AG08396 (cell line): ENCODE measurements around the gene OR6V1.

ENCODE experiments used
- DNase-seq: peaks from one replicate; pipeline ENCODE4 v3.0.0; 2012; ENCODE audit warnings: low spot score, mixed read lengths

The OR6V1 gene

GRCh38 chr7:143052041-143052440 is at the start of gene OR6V1:
Gene OR6V1, plus strand, starts transcription at chr7:143052341. Its CDS starts 0 bp downstream, at chr7:143052341.
- no peak for DNase-seq

DNA sequence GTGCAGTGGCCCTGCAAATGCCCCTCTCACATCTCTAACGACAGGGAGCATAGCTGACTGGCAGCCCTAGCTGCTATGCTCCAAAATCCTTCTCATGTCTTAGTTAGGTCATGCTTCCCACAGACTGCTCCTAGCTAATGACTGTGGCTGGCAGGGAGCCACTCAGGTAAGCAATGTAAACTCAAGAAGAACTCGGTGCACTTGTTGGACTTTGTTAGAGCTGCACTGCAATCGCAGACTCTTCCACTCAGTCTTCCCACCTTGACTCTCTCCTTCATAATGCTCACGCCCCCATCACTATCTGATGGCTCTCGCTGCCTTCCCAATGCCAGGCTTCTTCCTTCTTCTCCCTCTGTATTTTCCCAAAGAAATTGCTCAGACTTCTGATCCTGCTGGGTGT is 49.2 kb upstream of the OR6V1 start:
- DNase-seq, result no peak

DNA sequence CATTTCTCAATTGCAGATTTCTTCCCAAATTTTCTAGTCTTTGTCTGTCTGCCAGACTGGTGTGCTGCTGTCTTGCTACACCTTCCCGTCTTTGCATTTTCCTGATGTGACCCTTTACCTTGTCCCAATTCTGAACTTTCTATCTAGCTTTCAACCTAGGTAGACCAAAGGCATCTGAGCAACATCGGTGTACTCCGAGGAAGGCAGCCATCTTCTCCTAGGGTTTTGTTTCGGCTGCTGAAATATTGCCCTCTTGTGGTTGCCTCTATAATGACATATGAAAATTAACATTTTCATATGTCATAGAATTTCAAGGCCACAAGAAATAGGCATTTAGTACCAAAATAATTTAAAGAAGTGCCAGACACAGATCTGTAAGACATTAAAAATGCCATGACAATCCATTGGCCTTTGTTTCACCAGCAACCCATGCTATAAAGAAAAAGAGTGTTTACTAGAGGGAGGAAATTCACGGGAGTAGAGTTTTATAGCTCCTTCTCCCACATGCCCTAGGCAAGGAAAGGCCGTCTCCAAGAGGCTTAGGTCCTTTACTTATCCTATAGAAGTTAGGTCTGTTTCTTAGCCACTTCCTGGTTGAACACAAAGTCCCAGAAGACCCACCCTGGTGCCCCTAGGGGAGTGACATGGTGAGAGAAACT is 48.6 kb upstream of the OR6V1 start:
- peak; percentile 65 for DNase-seq

GRCh38 chr7:143005632-143006260 is 46.4 kb upstream of the OR6V1 start:
- DNase-seq, result no peak

- DNase-seq, result peak; percentile 81
Observed at GRCh38 chr7:143008007-143008901, 43.9 kb upstream of the OR6V1 start.

GRCh38 chr7:143012001-143012400 is 40.1 kb upstream of the OR6V1 start:
- no peak for DNase-seq

DNA sequence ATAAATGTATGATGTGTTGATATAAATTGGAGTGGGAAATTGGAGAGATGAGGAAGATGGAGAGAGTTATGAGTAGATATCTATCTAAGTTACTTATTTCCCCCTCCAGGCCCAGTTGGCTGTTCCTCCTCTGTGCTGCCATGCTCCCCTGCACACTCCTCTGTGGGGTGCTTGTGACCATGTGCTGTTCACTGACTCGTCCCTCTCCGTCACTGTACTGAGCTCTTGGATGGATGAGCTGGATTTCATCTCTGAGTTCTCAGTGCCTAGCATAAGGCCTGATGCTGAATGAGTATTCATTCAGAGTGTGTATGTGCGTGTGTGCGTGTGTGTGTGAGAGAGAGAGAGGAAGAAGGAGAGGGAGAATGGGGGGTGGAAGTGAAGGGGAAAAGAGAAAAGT is 39.7 kb upstream of the OR6V1 start:
- no peak for DNase-seq

DNA sequence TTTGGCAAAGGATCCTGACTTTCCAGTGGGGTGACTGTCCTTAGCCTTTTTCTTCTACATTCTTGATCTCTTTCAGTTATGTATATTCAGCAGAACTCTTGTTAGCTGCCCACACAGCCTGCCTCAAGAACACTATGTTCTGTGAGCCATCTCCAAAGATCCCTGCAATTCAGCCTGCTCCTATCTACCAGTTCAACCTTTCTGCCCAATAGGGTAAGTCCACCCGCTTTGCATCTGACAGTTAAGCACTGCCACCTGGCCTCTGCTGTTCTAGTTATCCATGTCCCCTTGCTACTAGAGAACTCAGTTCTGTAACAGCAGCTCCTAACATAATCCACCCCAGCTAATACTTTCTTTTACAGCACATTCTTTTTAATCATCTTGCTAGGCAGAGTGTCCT is 38.7 kb upstream of the OR6V1 start:
- no peak for DNase-seq

DNA sequence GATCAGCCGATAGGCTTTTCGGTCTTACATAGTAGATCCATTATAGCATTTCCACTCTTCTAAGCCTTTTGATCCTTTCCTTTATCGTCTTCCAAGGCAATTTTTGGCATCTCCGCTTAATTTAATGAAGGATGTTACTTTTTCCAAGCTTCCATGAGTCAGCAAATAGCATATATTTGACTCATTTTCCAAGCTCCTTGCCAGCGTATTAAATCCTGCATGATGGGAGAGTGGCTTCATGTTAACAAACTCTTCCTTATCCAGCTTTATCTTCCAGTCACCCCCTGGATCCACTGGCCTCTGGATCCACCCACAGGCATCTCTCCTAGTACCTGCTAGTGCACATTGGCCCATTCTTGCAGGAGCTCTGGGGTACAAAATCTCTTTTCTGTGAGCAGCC is 38.2 kb upstream of the OR6V1 start:
- peak; percentile 17 for DNase-seq

- no peak for DNase-seq
Observed at GRCh38 chr7:143015084-143015483, 37.1 kb upstream of the OR6V1 start.

DNA sequence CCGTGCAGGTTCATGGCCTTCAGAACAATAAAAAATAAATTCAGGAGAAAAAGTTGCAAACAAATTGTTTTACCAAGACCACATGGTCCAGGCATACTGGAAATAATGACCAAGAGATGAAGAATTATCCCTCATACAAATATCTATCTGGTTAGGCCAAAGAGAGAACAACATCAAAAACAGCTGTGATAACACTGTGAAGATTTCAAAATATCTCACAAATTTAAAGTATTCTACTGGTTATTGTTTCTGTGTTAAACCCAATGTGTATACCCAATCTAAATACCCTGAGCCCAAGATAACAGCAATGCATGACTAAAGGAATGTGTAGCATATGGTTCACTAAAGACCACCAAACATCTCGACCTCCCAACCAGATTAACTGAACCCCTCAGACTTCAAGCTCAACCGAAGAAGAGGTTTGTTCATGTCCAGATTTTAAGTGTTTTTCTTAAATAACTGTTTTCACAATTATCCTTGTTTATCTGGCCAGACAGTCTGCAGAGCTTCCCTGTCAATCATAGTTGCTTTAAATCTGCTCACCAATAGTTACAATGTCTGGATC is 36.1 kb upstream of the OR6V1 start:
- no peak for DNase-seq

GRCh38 chr7:143016996-143017395 is 35.1 kb upstream of the OR6V1 start:
- no peak for DNase-seq

DNA sequence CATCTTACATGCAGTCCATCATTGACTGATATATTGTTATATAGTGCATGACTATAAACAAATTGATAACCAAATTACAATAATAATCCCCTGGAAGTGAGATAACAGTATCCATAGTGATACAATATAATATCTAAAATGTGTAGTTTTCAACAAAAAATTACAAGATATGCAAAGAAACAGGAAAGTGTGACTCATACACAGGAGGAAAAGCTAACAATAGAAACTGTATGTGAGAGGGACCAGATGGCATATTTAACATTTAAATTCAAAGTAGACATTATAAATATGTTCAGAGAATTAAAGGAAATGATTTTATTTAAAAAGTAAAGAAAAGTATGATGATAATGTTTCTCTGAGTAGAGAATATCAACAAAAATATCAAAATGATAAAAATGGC is 33.2 kb upstream of the OR6V1 start:
- no peak for DNase-seq

- no peak for DNase-seq
Observed at GRCh38 chr7:143023047-143023446, 29.1 kb upstream of the OR6V1 start.

GRCh38 chr7:143025371-143025770 is 26.8 kb upstream of the OR6V1 start:
- no peak for DNase-seq

DNA sequence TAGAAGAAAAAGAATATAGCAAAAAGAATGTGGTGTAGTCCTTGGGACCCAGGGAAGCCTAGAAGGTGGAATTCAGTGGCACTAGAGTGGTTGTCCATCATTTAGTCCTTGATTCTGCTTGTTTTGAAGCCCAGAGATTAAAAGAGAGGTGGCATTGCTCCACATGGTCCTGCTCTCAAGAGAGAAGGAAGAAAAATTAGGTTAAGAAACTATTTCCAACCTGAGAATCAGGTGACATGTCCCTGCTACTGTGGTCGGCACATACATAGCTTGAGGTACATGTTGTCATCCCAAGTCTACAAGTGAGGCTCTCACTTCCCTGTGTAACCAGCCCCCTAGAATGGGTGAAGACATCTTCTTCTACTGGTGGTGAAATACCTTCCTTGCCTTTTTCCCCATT is 25.1 kb upstream of the OR6V1 start, which contains the start of gene OR9A2:
OR9A2 (minus strand) TSS at position 101 of the 400 bp plus-strand sequence; CDS start at position 101, 0 bp downstream.
- no peak for DNase-seq

GRCh38 chr7:143027683-143028082 is 24.5 kb upstream of the OR6V1 start:
- no peak for DNase-seq

DNA sequence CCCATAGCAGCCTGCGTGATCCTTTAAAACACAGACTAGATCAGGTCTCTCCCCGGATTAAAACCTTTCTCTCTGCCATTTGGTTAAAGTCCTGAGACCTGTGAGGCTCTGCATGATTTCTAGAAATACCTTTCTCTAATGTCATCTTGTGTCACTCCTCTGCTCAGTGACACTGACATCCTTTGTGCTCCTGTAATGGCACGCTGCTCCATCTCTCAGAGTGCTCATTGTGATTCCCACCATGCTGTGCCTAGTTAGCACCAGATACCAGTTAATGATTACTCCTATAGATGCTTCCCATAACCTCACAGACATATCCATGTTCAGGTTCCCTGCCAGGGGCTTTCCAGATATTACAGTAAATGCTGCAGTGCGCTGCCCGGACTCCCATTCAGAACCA is 13.5 kb upstream of the OR6V1 start:
- no peak for DNase-seq

DNA sequence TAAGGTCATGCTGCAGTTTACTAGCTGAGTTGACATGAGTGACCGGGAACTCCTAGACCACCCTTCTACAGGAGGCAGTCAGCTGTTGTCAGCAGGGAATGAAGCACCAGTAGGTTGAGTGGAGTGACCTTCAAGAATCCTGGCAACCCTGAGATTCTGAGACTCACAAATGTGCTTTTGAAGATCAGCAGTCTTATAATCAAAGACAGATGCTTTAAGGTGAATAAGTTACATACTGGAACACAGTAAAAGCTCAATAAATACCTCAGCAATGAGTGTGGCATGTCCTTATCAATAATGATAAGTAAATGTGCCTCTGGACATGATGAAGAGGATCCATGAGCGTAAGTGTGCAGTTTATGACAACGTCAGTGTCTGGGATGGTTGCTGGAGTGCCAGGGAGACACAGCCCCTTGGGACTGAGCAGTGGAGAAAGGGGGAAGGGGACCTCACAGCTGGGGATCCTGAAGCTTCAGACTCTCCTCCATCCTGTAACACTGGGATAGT is 11.9 kb upstream of the OR6V1 start:
- no peak for DNase-seq

GRCh38 chr7:143041346-143041745 is 10.8 kb upstream of the OR6V1 start:
- DNase-seq, result no peak

DNA sequence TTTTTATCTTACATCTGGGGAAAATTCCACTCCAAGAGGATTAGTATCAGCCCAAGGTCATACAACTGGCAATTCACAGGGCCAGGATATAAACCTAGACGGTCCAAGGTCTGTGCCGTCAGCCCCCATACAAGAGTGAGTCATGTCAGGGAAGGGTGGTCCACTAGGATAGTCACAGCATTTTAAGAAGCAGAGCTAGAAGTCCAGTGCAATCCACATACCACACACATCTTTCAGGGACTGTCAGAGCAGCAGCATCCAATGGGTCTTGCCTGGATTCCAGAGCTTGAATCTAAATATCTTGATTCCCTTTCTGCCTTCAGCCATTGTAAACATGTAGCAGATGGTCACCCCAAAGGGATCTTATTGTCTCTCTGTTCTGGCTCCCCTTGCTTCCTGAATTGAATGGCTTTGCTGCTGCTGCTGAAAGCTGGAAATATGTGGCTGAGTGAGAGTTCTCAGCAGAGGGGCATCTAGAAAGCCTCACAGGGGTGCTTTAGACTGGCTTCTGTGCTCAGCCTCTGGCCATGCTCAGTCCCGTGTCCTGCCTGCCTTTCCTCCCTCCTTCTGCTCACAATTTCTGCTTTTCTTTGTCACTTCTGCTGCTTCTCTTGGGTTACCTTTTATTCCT is 9.9 kb upstream of the OR6V1 start:
- DNase-seq, result no peak

DNA sequence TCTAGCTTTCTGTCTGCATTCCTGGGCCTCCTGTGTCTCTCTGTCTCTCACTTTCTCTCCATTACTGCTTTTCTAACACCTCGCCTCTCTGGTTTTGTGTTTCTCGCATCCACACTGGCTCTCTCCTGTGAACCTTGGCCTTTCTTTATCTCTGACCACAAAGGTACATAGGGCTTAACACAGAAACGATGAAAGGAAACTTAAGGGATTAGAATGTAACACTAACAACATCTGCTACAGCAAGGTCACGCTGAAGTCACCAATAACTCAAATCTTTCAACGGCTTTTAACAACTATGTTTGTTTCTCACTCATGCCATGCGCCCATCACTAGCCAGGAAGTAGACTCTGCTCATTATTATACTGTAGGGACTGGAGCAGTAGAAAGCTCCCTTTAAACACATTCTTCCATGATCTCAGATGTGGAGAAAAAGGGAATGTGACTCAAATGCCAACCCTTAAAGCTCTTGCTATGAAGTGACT is 9.3 kb upstream of the OR6V1 start:
- DNase-seq, result no peak
